Measurements from ENCODE around the gene MYEOV. TPM values are rescaled to one million over a fixed set of nuclear protein-coding genes. Genes with fewer than 3 reads are reported as not detected.
A peak's percentile ranks its signal among the peaks of the same experiment; 100 is the strongest.

Gene MYEOV
- total and polyA plus RNA-seq, 2 donors (not counting 1 experiment from before 2014, with no cell fraction given), result 0.72 TPM; not detected in 1

DNA sequence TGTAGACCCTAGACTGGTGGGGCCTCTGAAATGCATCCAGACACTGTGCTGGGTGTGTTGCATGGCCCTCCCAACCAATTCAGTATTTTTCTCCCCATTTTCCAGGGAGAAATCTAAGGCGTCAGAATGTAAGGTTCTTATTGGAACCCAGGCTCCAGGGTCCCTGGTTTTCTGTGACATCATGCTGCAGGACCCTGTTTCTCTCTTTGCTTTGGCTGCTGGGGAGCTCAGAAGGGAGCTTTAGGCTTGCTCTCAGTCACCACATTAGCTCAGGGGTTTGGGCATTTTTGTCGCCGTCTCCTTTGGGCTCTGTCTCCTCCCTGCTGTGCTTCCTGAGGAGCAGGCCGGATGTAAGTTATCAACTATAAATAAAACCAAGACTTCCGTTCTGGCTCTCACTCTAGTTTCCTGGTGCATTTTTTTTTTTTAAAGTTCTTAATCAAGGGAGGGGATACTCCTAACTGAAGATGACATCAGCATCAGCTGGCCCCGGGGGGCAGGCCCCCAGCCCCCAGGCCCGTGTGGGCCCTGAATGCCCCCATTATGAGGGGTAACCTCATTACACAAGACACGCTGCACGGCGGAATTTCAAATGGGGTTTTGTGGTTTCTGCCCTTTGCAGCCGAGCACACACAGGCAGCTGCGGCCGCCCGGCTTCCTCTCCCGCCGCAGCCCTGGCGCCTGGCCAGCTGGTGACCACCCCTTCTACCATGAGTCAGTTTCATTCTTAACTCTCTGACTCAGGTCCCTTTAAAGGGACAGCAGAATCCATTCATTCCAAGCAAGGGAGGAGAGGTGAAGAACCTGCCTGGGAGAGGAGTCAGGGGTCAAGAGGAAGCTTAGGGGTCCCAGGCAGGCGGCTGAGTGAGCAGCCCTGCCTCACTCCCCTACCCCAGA lies 3.2 kb downstream of the MYEOV start:
- H3K27me3 Mint-ChIP-seq, result no peaks in the 10 kb centered on the region
- peaks cover 78% of the 10 kb centered on the region for H3K4me1 Mint-ChIP-seq
- Histone ChIP-seq H3K27ac (ENCODE audit: low read length in 2 of 2) (peak overlapping the region; percentile 95 to 99), H3K27me3 (replicated peaks in 1 of 4; ENCODE audit: control extremely low read depth in 1 of 4, control insufficient read depth in 3 of 4, insufficient read depth in 4 of 4, low read length in 3 of 4) (no peaks in the 10 kb centered on the region), H3K9me3 (ENCODE audit: control extremely low read depth in 1 of 3, control insufficient read depth in 2 of 3, insufficient read depth in 1 of 3, low read length in 2 of 3) (peaks cover 0 to 10% (median 2%) of the 10 kb centered on the region in 3 donors), H2AFZ (ENCODE audit: insufficient read depth, low read depth, low read length, poor library complexity, severe bottlenecking) (no peak overlapping the region), H3K36me3 (replicated peaks in 1 of 2; ENCODE audit: control extremely low read depth in 1 of 2, control insufficient read depth in 1 of 2, extremely low read depth in 1 of 2, insufficient read depth in 2 of 2, low read length in 1 of 2) (no peaks in the 10 kb centered on the region), H3K79me2 (ENCODE audit: control insufficient read depth, insufficient read depth, low read length) (no peaks in the 10 kb centered on the region), H4K20me1 (ENCODE audit: control insufficient read depth, insufficient read depth, low read length, poor library complexity, severe bottlenecking) (no peaks in the 10 kb centered on the region), H3K4me2 (replicated peaks; ENCODE audit: low read depth, low read length, poor library complexity, severe bottlenecking) (peak overlapping the region; percentile 95), H3K4me3 (ENCODE audit: control extremely low read depth in 1 of 5, extremely low read depth in 1 of 5, insufficient read depth in 1 of 5, low read depth in 2 of 5, low read length in 4 of 5) (peak overlapping the region; percentile 8 to 60 (median 41)), H3K9ac (ENCODE audit: low read length) (peak overlapping the region; percentile 76), H3K4me1 (ENCODE audit: control insufficient read depth in 2 of 2, insufficient read depth in 2 of 2, low read length in 2 of 2) (peaks cover 66 to 74% of the 10 kb centered on the region in 2 donors)
- H3K4me3 Mint-ChIP-seq, result peak overlapping the region; percentile 85
- DNase-seq (peak; percentile 88), ATAC-seq (ENCODE audit: low read depth) (peak; percentile 37)
- POLR2A ChIA-PET, result interaction anchor here (0.7 to 1.0 kb wide), 2 partner anchors 332 to 346 kb away, joined by 3 read pairs; no protein-coding TSS in a partner anchor
- intact Hi-C loops (cut with micrococcal nuclease), result loop anchor here (1.0 to 10.0 kb wide), 3 partner anchors 346 to 455 kb away; partner anchors contain the start of genes CPT1A and LTO1
- WGBS (ENCODE audit: insufficient coverage), result 0% methylated on average over 12 of the region's 18 CpGs
- CTCF ChIA-PET, result interaction anchor here (1.1 to 2.6 kb wide), 5 partner anchors 9 to 345 kb away, joined by 3 to 19 read pairs (median 5); no protein-coding TSS in a partner anchor
- no peak for TF ChIP-seq EZH2 (IDR thresholded peaks at IDR 0.05; ENCODE audit: borderline replicate concordance, insufficient read depth, low read depth, low read length, poor library complexity, severe bottlenecking)
- TF ChIP-seq, protein P1, sequence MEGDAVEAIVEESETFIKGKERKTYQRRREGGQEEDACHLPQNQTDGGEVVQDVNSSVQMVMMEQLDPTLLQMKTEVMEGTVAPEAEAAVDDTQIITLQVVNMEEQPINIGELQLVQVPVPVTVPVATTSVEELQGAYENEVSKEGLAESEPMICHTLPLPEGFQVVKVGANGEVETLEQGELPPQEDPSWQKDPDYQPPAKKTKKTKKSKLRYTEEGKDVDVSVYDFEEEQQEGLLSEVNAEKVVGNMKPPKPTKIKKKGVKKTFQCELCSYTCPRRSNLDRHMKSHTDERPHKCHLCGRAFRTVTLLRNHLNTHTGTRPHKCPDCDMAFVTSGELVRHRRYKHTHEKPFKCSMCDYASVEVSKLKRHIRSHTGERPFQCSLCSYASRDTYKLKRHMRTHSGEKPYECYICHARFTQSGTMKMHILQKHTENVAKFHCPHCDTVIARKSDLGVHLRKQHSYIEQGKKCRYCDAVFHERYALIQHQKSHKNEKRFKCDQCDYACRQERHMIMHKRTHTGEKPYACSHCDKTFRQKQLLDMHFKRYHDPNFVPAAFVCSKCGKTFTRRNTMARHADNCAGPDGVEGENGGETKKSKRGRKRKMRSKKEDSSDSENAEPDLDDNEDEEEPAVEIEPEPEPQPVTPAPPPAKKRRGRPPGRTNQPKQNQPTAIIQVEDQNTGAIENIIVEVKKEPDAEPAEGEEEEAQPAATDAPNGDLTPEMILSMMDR (IDR thresholded peaks at IDR 0.05), result no peak
- H3K27ac Mint-ChIP-seq, result peak overlapping the region; percentile 93
- H3K9me3 Mint-ChIP-seq (ENCODE audit: insufficient read depth), result no peaks in the 10 kb centered on the region
